Thyroid gland (tissue), 4 donors: Measurements from ENCODE around the gene PHF21B. TPM values are rescaled to one million over a fixed set of nuclear protein-coding genes. Genes with fewer than 3 reads are reported as not detected.
A peak's percentile ranks its signal among the peaks of the same experiment; 100 is the strongest.

Experiments
- DNase-seq, 2 donors: peaks; one replicate each; pipeline ENCODE4 v3.0.0-alpha.2; 2019
- H3K27ac ChIP-seq, 3 donors: fragments of 200-600 bp; sonication (generic); 1 replicate in 2 of 3; 2 replicates in 1 of 3; pipeline ENCODE4 v1.5.1; 2016 to 2019; ENCODE audit warnings: mild to moderate bottlenecking in 1 of 3, moderate library complexity in 1 of 3
- H3K27me3 ChIP-seq: fragments of 200-600 bp; sonication (generic); one replicate; pipeline ENCODE4 v1.5.1; 2019
- H3K36me3 ChIP-seq, 2 donors: fragments of 200-600 bp; sonication (generic); one replicate each; pipeline ENCODE4 v1.5.1; 2016 to 2019
- H3K4me1 ChIP-seq, 2 donors: fragments of 200-600 bp; sonication (generic); one replicate each; pipeline ENCODE4 v1.5.1; 2017 to 2019
- H3K4me3 ChIP-seq, 3 donors: fragments of 200-600 bp; sonication (generic); replicated peaks in 1 of 3; 1 replicate in 2 of 3; 2 replicates in 1 of 3; pipeline ENCODE4 v1.5.1; 2016; ENCODE audit warnings: mild to moderate bottlenecking in 1 of 3
- H3K9me3 ChIP-seq: fragments of 200-600 bp; sonication (generic); one replicate; pipeline ENCODE4 v1.5.1; 2017
- CTCF ChIP-seq, 6 experiments: fragments of 200-600 bp in 3 of 6; fragments of 450-650 bp in 3 of 6; sonication (generic) in 3 of 6; IDR thresholded peaks; one replicate each; pipeline ENCODE4 v1.5.1; 2016 to 2019; ENCODE audit warnings: antibody characterized with exemption in 6 of 6, mild to moderate bottlenecking in 2 of 6, inconsistent platforms in 1 of 6, moderate library complexity in 1 of 6
- POLR2A ChIP-seq, 2 donors: fragments of 450-650 bp; IDR thresholded peaks; one replicate each; pipeline ENCODE4 v1.6.1; 2017; ENCODE audit warnings: antibody characterized with exemption in 2 of 2, mild to moderate bottlenecking in 2 of 2, moderate library complexity in 1 of 2
- WGBS, 2 donors: methylation state at CpG; one replicate each; pipeline ENCODE4 v1.1.5; 2017; 5-methylcytosine and 5-hydroxymethylcytosine counted together
- intact Hi-C: fragments of 100-400 bp; cut with DNase I; formaldehyde crosslinking; loops from one replicate; pipeline ENCODE4 v1.15.1; 2023
- total RNA-seq, 4 donors: library from RNA; depleted of rRNA; stranded (reverse); fragments of >200 nt; gene quantifications; one replicate each; pipeline ENCODE4 v1.2.3, GENCODE V29; 2016

PHF21B gene
- total RNA-seq, 4 donors from 2014 or later = 0.33 to 8.9 (median 2.2) TPM

- WGBS, 2 donors = 91 to 94% methylated on average over 7 to 8 of the region's 8 CpGs
- Histone ChIP-seq H3K4me3 (no peak overlapping the region), H3K27ac (peak overlapping the region in 2 of 3 donors; percentile 14 to 56)
Measured at GRCh38 chr22:44930711-44931035, 79.1 kb downstream of the PHF21B start.

GRCh38 chr22:44930016-44930710, 79.6 kb downstream of the PHF21B start:
- no peak for TF ChIP-seq CTCF (IDR thresholded peaks at IDR 0.05)
- Histone ChIP-seq H3K36me3 (no peaks in the 10 kb centered on the region), H3K4me1 (peaks cover 10 to 12% of the 10 kb centered on the region in 2 donors), H3K4me3 (no peak overlapping the region), H3K27ac (no peak overlapping the region), H3K9me3 (no peaks in the 10 kb centered on the region), H3K27me3 (no peaks in the 10 kb centered on the region)
- 77 to 91% methylated on average over 13 of the region's 13 CpGs for WGBS, 2 donors
- intact Hi-C loops = no loop called here
- DNase-seq = no peak

More at GRCh38 chr22:44930711-44931035, 79.1 kb downstream of the PHF21B start:
- TF ChIP-seq CTCF (IDR thresholded peaks at IDR 0.05) (no peak), POLR2A (IDR thresholded peaks at IDR 0.05) (no peak)
- no peak for DNase-seq
- Histone ChIP-seq H3K36me3 (no peaks in the 10 kb centered on the region), H3K9me3 (no peaks in the 10 kb centered on the region), H3K4me1 (peaks cover 10 to 12% of the 10 kb centered on the region in 2 donors), H3K27me3 (no peaks in the 10 kb centered on the region)
- intact Hi-C loops = no loop called here

DNA sequence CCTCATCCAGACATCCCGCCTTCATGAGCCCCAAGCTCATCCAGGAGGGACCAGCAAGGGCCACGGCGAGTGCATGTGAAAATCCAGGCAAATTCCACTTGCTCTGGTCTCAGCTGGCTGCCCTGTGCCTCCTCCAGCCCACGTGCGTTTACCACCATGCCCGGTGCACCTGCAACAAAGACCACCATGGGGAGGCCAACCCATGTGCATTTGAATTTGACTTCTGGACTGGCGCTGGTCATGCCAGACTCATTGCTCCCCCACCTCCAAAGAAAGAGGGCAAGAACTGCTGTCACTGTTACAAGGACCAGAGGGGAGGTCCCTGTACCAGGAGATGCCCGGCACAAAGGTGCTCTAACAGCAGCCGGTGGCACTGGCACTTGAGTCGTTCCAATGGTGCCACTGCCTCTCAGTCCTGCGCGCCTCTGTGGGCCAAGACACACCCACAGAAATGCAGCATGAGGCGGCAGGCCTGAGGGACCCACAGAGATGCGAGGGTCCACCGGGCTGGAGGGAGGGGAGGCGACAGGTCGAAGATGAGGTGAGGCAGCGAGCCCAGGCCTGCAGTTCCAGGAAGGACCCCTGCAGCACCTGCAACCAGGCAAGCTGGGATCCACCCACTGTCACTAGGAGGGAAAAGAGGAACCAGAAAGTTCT, 80.3 kb downstream of the PHF21B start:
- DNase-seq = no peak
- 97 to 98% methylated on average over 15 to 17 of the region's 18 CpGs for WGBS, 2 donors
- Histone ChIP-seq H3K27ac (no peak overlapping the region), H3K4me3 (no peak overlapping the region), H3K9me3 (no peaks in the 10 kb centered on the region), H3K4me1 (peaks cover 10 to 12% of the 10 kb centered on the region in 2 donors), H3K27me3 (no peaks in the 10 kb centered on the region), H3K36me3 (no peaks in the 10 kb centered on the region)
- TF ChIP-seq POLR2A (IDR thresholded peaks at IDR 0.05) (no peak), CTCF (IDR thresholded peaks at IDR 0.05) (no peak)
- intact Hi-C loops = no loop called here

DNA sequence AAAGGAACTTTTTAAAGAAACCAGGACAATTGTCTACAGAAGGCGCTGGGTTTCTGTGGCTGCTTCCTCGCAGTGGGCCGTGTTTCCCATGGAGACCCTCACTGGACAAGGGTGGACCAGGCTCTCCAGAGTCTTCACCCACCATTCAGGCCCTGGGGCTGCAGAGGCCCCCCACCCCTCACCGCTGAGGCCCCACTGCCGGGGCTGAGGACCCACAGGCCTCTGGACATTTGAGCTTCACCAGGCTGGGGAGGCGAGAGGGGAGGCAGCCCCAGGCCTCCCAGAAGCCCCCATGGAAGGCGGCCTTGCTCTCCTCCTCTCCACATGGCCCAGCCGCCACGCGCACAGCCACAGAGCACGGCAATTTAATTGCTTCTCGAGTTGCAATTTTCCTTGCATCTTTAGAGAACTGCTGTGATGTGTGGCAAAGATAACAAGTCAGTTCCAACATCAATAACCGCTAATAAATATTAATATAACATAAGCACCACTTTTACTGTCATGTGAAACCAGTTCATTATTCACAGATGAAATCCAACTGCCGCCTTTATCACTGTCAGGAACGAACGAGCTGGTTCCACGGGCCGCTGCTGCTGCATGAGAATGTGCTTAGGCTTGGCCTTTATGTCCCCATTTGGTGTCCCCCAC, 81.0 kb downstream of the PHF21B start:
- H3K9me3 ChIP-seq = no peaks in the 10 kb centered on the region
- no peak for DNase-seq
- no peak overlapping the region for H3K27ac ChIP-seq
- no peak overlapping the region for H3K4me3 ChIP-seq
- no peaks in the 10 kb centered on the region for H3K36me3 ChIP-seq
- no peaks in the 10 kb centered on the region for H3K27me3 ChIP-seq
- TF ChIP-seq POLR2A (IDR thresholded peaks at IDR 0.05) (no peak), CTCF (IDR thresholded peaks at IDR 0.05) (no peak)
- peaks cover 10 to 12% of the 10 kb centered on the region in 2 donors for H3K4me1 ChIP-seq
- intact Hi-C loops = no loop called here
- 90 to 91% methylated on average over 16 of the region's 18 CpGs for WGBS, 2 donors

DNA sequence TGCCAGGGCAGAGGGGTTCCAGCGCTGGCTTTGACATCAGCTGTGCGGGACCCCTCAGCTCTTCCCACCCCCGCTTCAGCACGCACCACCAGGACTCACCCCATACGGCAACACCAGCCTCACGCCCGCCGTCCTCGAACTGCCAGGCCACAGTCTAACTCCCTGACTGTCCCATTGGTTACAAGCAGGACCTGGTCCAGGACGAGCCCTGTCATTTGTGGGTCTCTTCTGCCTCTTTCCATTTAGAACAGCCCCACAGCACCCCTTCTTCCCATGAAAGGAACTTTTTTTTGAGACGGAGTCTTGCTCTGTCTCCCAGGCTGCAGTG, 81.7 kb downstream of the PHF21B start:
- WGBS, 2 donors = 88 to 91% methylated on average over 11 of the region's 11 CpGs
- Histone ChIP-seq H3K27ac (no peak overlapping the region), H3K4me3 (no peak overlapping the region), H3K9me3 (no peaks in the 10 kb centered on the region), H3K36me3 (no peaks in the 10 kb centered on the region), H3K4me1 (peaks cover 10 to 12% of the 10 kb centered on the region in 2 donors), H3K27me3 (no peaks in the 10 kb centered on the region)
- intact Hi-C loops = no loop called here
- no peak for TF ChIP-seq CTCF (IDR thresholded peaks at IDR 0.05)
- TF ChIP-seq POLR2A (IDR thresholded peaks at IDR 0.05) = no peak
- DNase-seq = no peak
